Astrocyte (in vitro differentiated cells and primary cell): ENCODE data around the gene CRYGN.

Source experiments
- CTCF ChIP-seq: IDR thresholded peaks from 2 replicates; pipeline ENCODE4 v1.5.1; 2011; ENCODE audit warnings: low read depth, mild to moderate bottlenecking, inconsistent platforms, low read length, moderate library complexity; ENCODE audit not compliant: insufficient read depth
- EZH2 ChIP-seq: IDR thresholded peaks from 2 replicates; pipeline ENCODE4 v1.6.1; 2012; ENCODE audit warnings: mild to moderate bottlenecking, low read length, inconsistent platforms; ENCODE audit not compliant: insufficient read depth

GRCh38 chr7:151402029-151402835, 37.7 kb downstream of the CRYGN start:
- TF ChIP-seq CTCF (no peak), EZH2 (no peak)
